GM12878 (cell line): ENCODE measurements around the gene ITGAL. TPM values are rescaled to one million over a fixed set of nuclear protein-coding genes. Genes with fewer than 3 reads are reported as not detected.

Source experiments
- ATF2 ChIP-seq: IDR thresholded peaks from 2 replicates; pipeline ENCODE4 v1.6.1; 2012; ENCODE audit warnings: low read length, inconsistent platforms
- BRCA1 ChIP-seq: IDR thresholded peaks from 2 replicates; pipeline ENCODE4 v1.6.1; 2011; ENCODE audit warnings: low read depth, low read length, improper control_type of control experiment
- CHD2 ChIP-seq: IDR thresholded peaks from 2 replicates; pipeline ENCODE4 v1.6.1; 2011; ENCODE audit warnings: low read depth, low read length, improper control_type of control experiment, borderline replicate concordance
- E2F4 ChIP-seq: IDR thresholded peaks from 2 replicates; pipeline ENCODE4 v1.6.1; 2012; ENCODE audit warnings: low read depth, low read length, improper control_type of control experiment
- EP300 ChIP-seq, 2 experiments: fragments of 150-350 bp in 1 of 2; IDR thresholded peaks; 2 replicates each; pipeline ENCODE4 v1.6.1; 2011 to 2012; ENCODE audit warnings: low read depth in 2 of 2, low read length in 2 of 2, borderline replicate concordance in 1 of 2, improper control_type of control experiment in 1 of 2, inconsistent platforms in 1 of 2; ENCODE audit not compliant: control insufficient read depth in 1 of 2
- EZH2 ChIP-seq: IDR thresholded peaks from 2 replicates; pipeline ENCODE4 v1.6.1; 2012; ENCODE audit warnings: low read depth, mild to moderate bottlenecking, control low read depth, inconsistent platforms, low read length, borderline replicate concordance; ENCODE audit not compliant: control insufficient read depth
- JUNB ChIP-seq: IDR thresholded peaks from 2 replicates; pipeline ENCODE4 v1.6.1; 2016; ENCODE audit warnings: antibody characterized with exemption, mild to moderate bottlenecking
- LARP7 ChIP-seq: fragments of 450-650 bp; IDR thresholded peaks from 2 replicates; pipeline ENCODE4 v1.6.1; 2017; ENCODE audit warnings: mild to moderate bottlenecking
- MTA3 ChIP-seq: IDR thresholded peaks from 2 replicates; pipeline ENCODE4 v1.6.1; 2012; ENCODE audit warnings: low read length, inconsistent platforms, borderline replicate concordance
- NFXL1 ChIP-seq: fragments of 450-650 bp; IDR thresholded peaks from 2 replicates; pipeline ENCODE4 v1.6.1; 2017; ENCODE audit warnings: antibody characterized with exemption, mild to moderate bottlenecking, borderline replicate concordance
- NRF1 ChIP-seq: conservative IDR thresholded peaks from 2 replicates; pipeline ENCODE4 v1.6.1; 2011; ENCODE audit warnings: mild to moderate bottlenecking, low read depth, low read length, improper control_type of control experiment
- PAX5 ChIP-seq: IDR thresholded peaks from 2 replicates; pipeline ENCODE4 v1.6.1; 2011; ENCODE audit warnings: low read depth, low read length, borderline replicate concordance
- PBX3 ChIP-seq: IDR thresholded peaks from 2 replicates; pipeline ENCODE4 v1.6.1; 2011; ENCODE audit warnings: mild to moderate bottlenecking, low read depth, low read length, moderate library complexity; ENCODE audit not compliant: insufficient replicate concordance
- RAD51 ChIP-seq: fragments of 450-650 bp; IDR thresholded peaks from 2 replicates; pipeline ENCODE4 v1.6.1; 2016; ENCODE audit warnings: moderate library complexity, mild to moderate bottlenecking, inconsistent platforms
- RELB ChIP-seq: fragments of 450-650 bp; IDR thresholded peaks from 2 replicates; pipeline ENCODE4 v1.6.1; 2017; ENCODE audit warnings: low read depth, mild to moderate bottlenecking, moderate library complexity
- RUNX3 ChIP-seq: IDR thresholded peaks from 2 replicates; pipeline ENCODE4 v1.6.1; 2012; ENCODE audit warnings: low read length, inconsistent platforms
- SIX5 ChIP-seq: IDR thresholded peaks from 2 replicates; pipeline ENCODE4 v1.6.1; 2011; ENCODE audit warnings: mild to moderate bottlenecking, low read depth, low read length, moderate library complexity; ENCODE audit not compliant: severe bottlenecking
- STAT3 ChIP-seq: IDR thresholded peaks from 2 replicates; pipeline ENCODE4 v1.6.1; 2011; ENCODE audit warnings: low read depth, low read length, improper control_type of control experiment
- TARDBP ChIP-seq: IDR thresholded peaks from 2 replicates; pipeline ENCODE4 v1.6.1; 2016; ENCODE audit warnings: borderline replicate concordance
- ZBTB11 ChIP-seq: fragments of 450-650 bp; formaldehyde crosslinking; IDR thresholded peaks from 2 replicates; pipeline ENCODE4 v1.5.0; 2022; ENCODE audit warnings: mild to moderate bottlenecking, missing genetic modification characterization
- ZNF207 ChIP-seq: fragments of 450-650 bp; IDR thresholded peaks from 2 replicates; pipeline ENCODE4 v1.6.1; 2014; ENCODE audit warnings: antibody characterized with exemption, mild to moderate bottlenecking, borderline replicate concordance
- polyA plus RNA-seq, 11 experiments: library from polyadenylated mRNA; depleted of rRNA in 4 of 11; unstranded in 6 of 11; stranded (reverse) in 5 of 11; fragments of >200 nt; fragmentation: Nextera tagmentation in 4 of 11; fragmentation: Illumina TruSeq in 1 of 11; extraction: Ambion mirVana in 4 of 11; extraction: Trizol in 1 of 11; gene quantifications; 1 replicate in 1 of 11; 2 replicates in 10 of 11; pipeline versions ENCODE4 v1.2.1 to v1.2.3, GENCODE V29; 2011 to 2016; ENCODE audit warnings: inconsistent platforms in 2 of 11, missing spikeins in 2 of 11, low read depth in 1 of 11
- total RNA-seq, 4 experiments: library from RNA; depleted of rRNA in 3 of 4; stranded (reverse); fragments of >200 nt in 3 of 4; fragmentation: Illumina TruSeq in 1 of 4; extraction: Trizol in 1 of 4; gene quantifications; 2 replicates each; pipeline versions ENCODE4 v1.2.1 to v1.2.3, GENCODE V29; 2013 to 2021

ITGAL gene
- total and polyA plus RNA-seq, 10 of the 15 experiments (the other 5 are each of a cell fraction or from before 2014, with no cell fraction given), result 10.7 to 170 (median 96.9) TPM

GRCh38 chr16:30571445-30572322 is 99.1 kb downstream of the ITGAL start, which contains the start of gene ZNF688 (continued):
- TF ChIP-seq E2F4 (peak; percentile 98), RELB (peak; percentile 92), EP300 (IDR thresholded peaks at IDR 0.05; ENCODE audit: borderline replicate concordance in 1 of 2, control insufficient read depth in 1 of 2, low read depth in 2 of 2, low read length in 2 of 2) (no peak), ZBTB11 (CRISPR knock-in tag) (no peak), STAT3 (no peak), ZNF207 (no peak), ATF2 (no peak; the same call in 1 of the 2 replicates), SIX5 (peak; percentile 84), PBX3 (no peak), CHD2 (peak; percentile 94), TARDBP (peak; percentile 89), PAX5 (peak; percentile 43; the same call in 1 of the 2 replicates), RAD51 (no peak), MTA3 (no peak), JUNB (no peak), LARP7 (peak; percentile 94), NFXL1 (no peak), RUNX3 (peak; percentile 76; the same call in 1 of the 2 replicates), NRF1 (no peak), BRCA1 (no peak), EZH2 (no peak)
